Measurements from ENCODE around the gene LIPH.

The LIPH gene

DNA sequence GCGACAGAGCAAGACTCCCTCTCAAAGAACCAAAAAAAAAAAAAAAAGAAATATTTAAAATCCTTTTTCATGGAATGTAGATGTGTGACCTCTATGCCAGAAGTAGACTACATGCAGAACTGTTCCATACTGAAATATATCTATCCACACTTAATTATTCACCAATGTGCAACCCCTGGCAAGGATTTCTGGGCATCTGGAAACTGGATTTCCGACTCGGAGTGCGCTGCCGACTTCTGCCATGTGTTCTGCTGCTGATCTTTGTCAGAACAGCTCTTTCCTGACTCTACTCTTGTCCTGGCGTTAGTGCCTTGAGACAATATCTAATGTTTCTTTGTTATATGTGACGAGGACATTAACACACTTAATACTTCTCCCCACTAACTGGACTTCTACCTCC is 11.7 kb downstream of the LIPH start:
- DNase-seq (ENCODE audit: low spot score), result no peak

DNA sequence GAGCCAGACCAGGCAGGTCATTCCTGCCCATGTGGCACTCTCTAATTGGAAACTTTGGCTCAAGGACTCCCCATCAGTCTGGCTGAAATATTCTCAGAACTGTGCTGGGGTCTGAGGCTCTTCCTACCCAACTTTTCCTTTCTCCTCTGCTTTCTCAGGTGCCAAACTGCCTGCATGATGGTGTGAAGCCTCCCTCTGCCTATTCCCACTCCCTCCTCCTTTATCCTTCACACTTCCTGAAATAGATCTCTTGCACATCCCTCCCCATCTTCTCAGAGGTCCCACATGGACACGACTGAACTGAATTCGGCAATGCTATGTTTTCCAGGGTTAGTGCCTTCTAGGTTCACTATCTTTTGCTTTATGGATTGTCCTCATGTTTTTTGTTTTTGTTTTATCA is 12.5 kb downstream of the LIPH start:
- no peak for DNase-seq (ENCODE audit: low spot score)

DNA sequence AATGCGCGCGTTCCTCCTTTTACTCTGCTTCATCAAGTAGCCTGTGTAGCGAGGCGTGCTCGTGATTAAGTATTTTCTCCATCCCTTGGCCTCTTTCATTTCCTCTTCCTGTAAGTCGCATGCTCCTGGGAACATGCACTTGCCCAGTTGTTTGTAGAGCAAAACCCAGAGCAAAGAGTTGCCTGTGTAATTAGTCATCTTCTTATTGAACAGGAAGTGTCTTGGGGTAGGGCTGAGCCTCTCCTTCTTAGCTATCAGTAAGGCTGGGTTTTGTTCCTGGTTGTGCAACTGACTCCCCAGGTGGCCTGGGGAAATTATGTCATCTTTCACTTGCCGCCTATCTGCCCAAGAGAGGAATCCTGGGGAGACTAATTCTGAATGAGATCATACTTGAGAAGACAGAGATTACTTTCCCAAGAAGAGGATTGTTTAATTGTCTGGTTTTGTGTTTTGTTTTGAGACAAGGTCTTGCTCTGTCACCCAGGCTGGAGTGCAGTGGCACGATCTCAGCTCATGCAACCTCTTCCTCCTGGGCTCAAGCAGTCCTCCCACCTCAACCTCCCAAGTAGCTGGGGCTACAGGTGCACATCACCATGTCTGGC is 14.9 kb downstream of the LIPH start:
- peak; percentile 54 for DNase-seq (ENCODE audit: low spot score)

DNA sequence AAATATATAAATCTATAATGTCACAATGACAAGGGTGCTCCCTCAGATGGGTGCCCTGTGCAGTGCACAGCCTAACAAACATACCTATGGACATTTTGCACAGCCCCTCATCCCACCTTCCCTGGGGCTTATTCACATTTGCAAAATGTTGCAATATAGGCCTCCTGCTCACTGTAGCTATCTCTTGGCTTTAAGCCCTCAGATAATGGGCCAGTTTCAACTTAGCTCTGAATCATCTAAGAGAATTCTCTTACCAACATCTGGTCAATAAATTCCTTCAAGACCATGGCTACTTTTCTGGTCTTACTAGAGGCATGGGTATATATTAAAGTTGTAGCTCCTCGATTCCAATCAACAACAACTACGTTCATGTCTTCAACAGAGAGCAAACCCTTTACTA is 17.9 kb downstream of the LIPH start:
- DNase-seq (ENCODE audit: low spot score), result no peak

DNA sequence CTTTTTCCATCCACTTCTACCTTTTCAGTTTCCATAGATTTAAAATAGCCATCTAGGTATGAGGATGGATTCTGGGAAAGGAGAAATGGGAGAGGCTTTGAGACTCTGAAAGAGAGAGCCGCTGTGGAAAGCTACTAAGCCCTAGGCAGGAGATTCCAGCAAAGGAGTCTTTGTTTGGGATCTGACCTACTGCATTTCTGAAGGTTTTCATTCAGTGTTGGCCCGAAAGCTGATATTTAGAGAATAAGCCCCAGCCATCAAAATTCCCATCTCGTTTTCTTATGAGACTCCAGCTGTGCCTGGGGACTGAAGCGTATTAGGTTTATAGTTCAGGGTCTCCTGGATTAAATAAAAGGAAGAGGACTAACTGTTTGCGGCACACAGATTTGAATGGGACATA is 19.5 kb downstream of the LIPH start:
- no peak for DNase-seq (ENCODE audit: low spot score)

DNA sequence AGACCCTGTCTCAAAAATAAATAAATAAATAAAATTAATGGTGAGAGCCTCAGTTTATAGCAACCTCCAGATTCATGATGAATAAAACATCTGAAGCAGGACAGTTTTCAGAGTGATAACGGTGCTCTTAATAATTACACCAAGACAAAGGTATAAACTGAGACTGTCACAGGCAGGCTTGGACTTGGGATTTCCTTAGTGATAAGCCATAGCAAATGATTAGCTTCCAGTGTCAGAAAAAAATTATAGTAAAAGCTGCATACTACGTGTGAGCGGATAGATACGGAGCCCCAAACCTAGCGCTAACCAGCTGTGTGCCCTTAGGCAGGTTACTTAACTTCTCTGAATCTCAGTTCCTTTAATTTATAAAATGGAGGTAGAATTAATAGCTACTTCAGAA is 21.5 kb downstream of the LIPH start:
- no peak for DNase-seq (ENCODE audit: low spot score)

DNA sequence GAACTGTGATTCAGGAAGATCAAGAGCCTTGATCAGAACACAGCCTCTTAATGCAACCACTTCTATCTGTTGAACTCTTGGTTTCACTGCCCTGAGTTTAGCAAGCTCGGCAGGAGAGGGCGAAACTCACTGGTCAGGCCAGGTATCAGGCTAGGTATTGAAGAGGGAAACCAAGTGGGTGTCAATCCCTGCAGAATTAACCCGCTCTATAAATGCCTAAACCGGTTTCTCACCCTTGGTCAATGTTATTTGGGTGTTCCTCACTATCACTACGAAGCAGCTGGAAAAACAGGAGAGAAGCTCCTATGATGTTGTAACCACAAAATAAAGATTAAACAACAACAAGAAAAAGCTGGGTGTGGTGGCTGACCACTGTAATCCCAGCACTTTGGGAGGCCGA is 23.9 kb downstream of the LIPH start:
- peak; percentile 49 for DNase-seq (ENCODE audit: low spot score)

DNA sequence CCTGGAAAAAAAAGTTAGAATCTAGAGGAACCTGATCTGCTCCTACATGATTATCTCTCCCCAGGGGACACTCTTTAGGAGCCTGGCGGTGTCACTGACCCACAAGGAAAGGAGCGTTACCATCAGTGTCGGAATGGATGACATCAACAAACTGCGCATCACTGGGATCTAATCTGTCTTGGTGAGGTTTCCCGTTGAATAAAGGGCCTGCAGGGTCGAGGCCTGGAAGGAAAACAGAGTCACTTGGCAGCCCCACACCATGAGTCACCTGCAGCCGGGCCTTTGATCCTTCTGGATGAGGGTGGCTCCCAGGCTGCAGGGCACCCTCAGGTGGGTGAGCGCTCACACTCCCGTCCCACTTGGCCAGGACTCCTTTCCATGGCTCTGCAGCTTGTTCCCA is 25.0 kb downstream of the LIPH start:
- DNase-seq (ENCODE audit: low spot score), result peak; percentile 90

DNA sequence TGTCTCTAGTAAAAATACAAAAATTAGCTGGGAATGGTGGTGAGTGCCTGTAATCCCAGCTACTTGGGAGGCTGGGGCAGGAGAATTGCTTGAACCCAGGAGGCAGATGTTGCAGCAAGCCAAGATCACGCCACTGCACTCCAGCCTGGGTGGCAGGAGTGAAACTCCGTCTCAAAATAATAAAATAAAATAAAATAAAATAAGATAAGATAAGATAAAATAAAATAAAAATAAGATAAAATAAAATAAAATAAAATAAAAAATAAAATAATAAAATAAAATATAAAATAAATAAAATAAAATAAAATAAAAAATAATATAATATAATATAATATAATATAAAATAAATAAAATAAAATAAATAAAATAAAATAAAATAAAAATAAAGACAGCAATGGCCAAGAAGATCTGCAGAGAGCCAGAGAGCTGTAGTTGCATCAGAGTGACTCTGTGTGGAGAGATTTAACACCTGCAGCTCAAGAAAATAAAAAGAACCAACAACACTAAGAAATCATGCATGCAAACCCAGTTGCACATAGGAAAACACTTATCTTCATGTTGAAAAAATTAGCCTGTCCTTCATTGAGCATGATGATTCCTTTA is 25.9 kb downstream of the LIPH start:
- DNase-seq (ENCODE audit: low spot score), result no peak

DNA sequence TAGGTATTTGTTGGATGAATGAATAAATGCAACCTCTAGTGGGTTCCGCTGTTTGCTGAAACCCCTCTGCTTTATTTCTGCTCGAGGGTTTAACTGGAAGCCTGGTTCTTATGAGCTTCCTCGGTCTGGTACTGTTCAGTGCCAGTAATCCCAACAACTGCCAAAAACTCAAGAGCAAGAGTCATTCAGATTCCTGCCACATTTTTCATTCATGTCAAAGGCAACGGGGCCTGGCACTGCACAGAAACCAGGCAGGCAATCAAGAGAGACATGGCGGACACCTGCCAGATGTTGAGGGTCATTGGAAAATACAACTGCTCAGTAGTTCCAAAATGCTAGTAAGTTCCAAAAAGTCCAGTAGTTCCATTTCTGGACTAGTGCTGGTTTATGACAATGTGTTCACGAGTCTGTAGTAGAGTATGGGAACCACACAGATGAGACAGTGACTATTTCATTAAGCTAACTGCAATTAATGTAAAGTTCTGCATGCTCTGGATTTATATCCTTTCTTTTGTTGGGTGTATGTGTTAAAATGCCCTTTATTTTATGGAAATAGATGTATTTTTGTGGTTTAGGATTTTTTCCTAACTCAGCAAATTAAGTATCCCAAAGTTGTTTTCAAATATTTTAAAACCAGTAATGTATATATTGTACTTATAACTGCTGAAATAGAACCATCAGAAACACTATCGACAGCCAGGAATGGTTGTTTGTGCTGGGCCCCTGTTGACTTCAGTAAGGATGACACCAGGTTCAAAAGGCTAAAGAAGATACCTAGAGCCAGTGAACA is 30.8 kb downstream of the LIPH start:
- no peak for DNase-seq (ENCODE audit: low spot score)

DNA sequence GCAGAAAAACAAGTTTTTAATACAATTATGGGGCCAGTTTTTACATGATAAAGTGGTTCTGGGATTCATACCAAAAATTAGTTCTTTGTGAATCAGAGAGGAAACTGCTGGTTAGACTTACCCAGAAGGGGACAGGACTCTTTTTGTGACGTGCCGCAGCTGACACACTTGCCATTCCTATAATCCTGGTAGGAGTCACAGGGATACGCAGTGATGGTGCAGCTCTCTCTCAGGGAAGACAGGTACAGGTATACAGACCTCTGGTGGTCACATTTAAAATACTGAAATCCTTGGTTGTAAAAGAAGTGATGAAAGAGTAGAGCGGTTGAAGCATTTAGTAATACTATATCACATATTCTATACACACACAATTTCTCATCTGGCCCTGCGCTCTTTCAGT is 33.4 kb downstream of the LIPH start:
- DNase-seq (ENCODE audit: low spot score), result peak; percentile 10

DNA sequence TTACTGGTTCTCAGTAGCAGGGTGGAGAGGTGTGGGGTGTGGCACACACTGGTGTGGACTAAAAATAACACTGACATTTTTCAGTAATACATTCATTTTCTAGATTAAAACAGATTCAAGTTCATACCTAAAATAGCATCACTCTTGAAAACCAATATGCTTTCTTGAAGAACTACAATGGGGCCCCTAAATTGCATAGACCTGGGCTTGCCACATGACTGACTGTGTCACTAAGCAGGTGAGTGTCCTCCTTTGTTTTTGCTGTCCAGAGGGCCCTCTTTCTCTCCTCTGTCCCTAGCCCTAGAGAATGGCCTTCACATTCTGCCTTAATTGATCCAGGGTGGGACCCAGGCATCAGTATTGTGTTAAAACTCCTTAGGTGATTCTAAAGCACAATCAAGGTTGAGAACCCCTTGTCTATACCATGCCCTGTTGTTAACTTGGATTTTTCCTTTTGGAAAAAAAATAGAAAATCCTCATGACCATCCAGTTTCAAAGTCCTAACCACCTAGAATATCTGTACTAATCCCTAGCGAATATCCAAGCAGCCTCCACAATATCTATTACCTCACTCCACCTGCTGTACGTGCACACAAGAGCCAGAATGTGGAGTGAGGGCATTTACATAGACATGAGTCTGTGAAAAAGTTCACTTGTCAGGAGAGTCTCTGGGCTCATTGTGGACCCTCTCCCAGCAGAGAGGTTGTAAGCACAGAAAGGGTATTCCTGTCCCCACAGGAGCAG is 34.8 kb downstream of the LIPH start:
- DNase-seq (ENCODE audit: low spot score), result no peak

DNA sequence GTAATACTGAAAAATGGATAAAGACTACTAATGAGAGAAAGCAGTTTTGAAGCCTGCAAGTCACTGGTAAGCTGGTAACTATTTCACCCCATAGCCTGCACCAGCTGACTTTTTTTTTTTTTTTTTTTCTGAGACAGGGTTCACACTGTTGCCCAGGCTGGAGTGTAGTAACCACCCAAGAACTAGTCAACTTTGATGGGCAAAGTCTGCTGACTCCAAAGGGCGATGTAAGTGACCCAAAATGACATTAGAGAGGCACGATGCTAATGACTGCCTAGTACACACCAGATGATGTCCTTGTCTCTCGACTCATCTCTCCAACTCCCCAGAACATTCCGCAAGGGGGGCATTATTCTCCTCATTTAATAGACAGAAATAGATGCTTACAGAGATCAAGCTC is 40.7 kb downstream of the LIPH start:
- no peak for DNase-seq (ENCODE audit: low spot score)

DNA sequence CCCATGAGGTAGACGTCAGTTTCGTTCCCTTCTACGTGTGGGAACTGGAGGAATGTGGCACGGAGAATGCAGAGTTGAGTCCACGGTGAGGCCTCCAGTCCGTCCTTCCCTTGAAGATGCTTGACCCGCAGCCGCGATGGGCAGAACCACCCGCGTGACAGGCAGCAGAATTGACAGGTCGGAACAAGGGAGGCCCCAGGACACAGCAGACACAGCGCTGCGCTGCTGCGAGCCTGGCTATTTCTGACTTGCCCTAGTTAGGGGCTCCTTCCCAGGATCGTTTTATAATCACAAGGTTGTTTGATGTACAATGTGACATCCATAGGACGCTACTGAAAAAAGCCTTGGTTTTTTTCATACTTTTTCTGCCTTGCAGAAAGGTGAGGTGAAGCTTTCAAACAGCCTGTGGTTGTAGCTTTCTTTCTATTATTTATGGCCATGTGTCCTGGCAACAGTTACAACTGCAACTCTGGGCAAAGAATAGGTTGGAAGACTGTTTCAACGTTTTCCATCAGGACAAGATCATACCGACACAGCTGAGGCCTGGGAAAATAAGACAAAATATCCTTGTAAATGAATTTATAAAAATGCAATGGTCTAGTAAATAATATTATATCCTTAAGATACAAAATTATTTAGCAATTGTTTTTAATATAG is 43.9 kb downstream of the LIPH start:
- DNase-seq (ENCODE audit: low spot score), result no peak

DNA sequence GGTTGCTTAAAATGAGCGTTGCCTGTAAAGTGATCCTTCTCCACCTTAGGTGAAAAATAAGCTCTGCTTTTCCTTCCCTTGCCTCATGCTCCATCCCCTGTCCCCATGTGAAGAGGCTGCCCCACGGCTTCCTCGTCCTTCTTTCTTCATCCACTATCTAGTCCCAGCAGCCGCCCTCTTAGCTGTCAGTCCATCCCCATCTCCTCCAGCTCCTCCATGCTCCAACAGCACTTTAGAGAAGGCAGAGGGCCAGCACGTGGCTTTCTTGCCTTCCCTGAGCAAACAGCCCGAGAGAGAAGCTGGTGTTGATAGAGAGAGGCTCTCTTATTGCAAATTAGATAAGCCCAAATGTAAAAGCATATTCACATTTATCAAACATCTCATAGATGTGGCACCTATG is 44.5 kb downstream of the LIPH start:
- DNase-seq (ENCODE audit: low spot score), result no peak

DNA sequence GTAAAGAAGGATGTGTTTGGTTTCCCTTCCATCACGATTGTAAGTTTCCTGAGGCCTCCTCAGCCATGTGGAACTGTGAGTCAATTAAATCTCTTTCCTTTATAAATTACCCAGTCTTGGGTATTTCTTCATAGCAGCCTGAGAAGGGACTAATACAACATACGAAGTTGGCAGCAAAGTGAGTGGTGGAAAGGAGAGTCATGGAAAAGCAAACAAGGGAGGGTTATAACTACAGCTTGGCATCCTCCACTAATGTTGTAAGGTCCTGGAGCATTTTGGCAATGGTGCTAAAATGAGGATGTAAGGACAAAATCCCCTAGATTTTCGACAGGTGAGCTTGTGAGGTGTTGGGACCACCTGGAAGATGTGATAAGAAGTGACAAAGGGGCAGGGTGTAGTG is 47.8 kb downstream of the LIPH start:
- DNase-seq (ENCODE audit: low spot score), result no peak

DNA sequence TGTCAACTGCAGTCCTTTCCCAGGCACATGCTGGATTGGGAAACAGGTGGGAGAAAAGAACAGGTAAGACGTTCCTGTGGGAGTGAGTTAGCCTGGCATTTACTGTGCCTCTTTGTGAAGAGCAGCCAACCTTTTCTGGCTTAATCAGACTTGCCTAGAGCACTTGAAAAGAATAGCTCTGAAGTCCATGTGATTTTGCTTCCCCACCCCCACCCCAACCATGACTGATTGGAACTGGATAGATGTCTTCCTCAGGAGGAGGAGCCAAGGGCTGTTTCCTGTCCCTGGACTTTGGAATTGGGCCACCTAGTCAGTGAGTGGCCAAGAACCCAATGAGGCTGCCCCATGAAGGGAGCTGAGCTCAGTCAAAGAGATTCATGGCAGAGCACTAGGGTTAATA is 48.9 kb downstream of the LIPH start:
- no peak for DNase-seq (ENCODE audit: low spot score)

DNA sequence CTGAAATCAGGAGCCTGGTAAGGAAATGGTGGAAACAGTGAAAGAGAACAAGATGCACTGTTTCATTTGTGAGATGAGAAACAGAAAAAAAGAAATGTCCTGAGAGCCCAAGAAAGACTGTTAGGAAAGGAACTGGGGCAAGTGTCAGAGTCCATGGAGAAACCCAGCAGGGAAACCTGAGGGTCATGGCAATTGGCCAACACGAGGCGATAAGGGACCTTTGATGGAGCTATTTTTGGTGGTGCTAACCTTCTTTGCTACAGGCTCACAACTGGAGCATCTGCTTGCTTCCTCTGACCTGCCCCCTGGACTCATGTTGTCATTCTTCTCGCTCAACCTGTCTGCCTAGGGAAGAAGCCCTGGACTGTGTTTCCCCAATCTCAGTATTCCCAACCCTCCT is 49.4 kb downstream of the LIPH start:
- DNase-seq (ENCODE audit: low spot score), result no peak

DNA sequence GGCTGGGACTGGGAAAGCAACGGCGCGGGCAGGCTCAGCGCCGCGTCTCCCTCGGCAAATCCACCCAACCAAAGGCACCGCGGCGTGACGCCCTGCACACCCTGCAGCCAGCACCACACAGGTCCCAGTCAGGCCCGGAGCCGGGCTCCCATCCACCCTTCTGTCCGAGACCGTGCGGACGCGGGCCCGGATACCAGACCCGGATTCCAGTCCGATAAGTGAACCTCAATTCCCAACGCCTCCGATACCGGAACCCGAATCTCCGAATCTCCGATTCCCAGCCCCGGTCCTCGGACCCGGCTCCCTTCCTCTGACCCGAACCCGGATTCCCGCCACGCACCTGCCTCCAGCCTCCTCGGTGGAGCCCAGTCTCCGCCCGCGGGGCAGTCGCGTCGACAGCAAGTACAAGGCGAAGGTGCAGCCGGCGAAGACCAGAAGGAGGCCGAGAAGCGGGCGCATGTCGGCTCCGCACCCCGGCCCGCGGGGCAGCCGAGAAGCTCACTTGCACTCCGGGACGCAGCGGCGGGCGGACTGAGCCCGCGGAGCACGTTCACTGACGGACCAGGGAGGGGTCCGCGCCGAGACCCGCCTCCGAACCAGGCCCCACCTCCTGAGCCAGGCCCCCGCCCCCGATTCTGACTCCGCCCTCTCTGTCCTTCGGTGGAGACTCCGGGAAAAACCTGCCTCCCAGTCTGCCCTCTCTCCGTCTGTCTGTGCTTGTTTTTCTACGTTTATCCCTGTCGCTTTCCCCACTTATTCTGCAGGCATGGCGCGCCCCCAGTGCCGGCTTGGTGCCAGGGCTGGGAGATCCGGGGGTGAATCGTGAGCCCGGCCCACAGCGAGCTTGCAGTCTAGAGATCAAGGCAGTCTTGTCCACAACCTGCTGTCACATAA is 53.6 kb downstream of the LIPH start, which contains the start of gene TMEM41A:
Gene TMEM41A, minus strand, starts transcription at position 533 of the 894 bp plus-strand sequence. Its CDS starts 74 bp downstream, at position 459.
- DNase-seq (ENCODE audit: low spot score), result peak; percentile 92

DNA sequence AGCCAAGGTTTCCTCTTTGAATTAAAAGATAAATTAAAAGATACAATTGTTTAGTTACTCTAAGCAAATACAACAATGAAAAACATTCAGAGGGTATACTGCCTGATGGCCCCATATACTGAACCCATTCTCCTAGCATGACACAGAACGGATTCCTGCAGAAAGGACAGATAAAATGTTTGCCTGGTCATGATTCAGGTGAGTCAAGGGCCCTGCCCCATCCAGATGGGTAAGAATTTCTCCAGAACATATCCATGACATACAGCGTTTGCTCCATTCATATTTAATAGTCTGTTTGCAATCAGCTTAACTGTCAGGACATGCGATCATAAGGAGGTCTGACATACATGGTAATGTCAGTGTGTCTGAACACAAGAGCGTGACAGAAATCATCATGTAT is 62.1 kb downstream of the LIPH start:
- no peak for DNase-seq (ENCODE audit: low spot score)

DNA sequence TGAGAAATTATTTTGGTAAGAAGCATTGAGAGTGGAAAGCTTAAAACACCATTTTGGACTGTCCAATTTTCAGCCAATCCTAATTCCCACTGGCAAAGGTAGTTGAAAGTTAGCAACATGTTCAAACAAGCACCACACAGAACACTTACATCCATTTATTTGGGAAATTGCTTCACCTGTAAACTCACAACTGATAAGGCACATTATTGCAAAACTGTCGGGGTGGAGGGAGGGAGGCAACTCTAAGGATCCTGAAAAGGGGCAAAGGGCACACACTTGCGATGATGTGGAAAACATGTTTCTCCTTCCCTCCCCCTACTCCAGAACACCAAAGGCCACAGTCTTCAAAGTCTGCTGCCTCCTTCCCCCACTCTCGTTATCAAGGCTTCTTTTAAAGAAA is 62.9 kb downstream of the LIPH start:
- DNase-seq (ENCODE audit: low spot score), result no peak

All from SW480 (cell line).